T1000 (cell line): ENCODE data around the gene GP2.

Experiments
- DNase-seq: peaks from one replicate; lab custom pipeline; 2025; ENCODE audit warnings: mixed read lengths; lab: John Stamatoyannopoulos, UW

Gene GP2

DNA sequence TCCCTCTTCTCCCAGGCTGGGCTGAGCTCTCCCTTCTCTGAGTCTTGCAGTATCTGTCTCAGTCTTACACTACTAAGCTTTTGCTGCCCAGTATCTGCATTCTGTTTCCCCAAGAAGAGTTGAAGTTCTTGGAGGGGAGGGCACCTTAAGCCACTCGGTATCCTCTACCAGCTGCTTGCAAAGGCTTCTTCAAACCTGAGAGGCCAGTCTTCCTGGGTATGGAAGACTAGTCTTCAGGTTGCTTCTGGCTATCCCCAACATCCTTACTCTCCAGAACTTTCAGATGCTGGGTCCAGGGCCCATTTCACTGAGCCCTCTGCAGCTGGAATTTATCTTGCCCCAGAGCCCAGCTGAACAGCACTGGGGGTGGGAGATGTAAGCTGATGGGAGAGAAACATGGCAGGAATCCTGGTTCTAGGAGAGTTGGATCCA lies 20.1 kb downstream of the GP2 start:
- DNase-seq = no peak

DNA sequence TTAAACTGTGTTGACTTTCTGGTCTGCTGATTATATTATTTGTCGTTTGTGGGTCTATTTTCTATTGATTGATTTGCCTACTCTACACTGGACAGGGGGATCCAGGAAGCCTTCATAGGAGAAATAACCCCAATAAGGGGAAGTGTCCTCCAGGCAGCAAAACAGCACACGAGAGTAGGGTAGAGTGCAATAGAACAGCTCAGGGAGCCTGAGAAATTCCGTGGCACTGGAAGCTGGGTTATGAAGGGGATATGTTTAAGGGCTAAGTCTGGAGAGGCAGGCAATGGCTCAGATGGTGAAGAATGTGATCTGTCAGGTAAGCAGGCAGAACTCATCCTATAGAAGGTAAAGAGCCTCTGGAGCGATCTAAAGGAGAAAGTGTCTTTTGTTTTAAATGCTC lies 20.9 kb downstream of the GP2 start:
- DNase-seq = no peak

DNA sequence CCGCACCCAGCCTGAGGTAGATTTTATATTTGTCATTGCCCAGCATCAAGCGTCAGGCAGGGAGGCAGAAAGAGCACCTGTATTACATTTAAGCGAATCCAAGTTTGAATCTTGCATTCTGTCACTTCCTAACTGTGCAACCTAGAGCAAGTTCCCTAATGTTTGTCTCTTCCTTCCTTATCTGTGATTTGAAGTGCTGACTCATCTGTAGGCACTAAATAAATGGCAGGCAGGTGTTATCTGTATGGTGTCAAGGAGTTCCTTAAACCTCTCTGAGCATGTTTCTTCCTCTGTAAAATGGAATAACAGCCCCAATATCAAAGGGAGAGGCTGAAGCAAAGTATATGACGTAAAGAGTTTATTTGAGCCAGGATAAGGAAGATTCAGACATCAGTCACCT lies 24.3 kb downstream of the GP2 start:
- DNase-seq = no peak

DNA sequence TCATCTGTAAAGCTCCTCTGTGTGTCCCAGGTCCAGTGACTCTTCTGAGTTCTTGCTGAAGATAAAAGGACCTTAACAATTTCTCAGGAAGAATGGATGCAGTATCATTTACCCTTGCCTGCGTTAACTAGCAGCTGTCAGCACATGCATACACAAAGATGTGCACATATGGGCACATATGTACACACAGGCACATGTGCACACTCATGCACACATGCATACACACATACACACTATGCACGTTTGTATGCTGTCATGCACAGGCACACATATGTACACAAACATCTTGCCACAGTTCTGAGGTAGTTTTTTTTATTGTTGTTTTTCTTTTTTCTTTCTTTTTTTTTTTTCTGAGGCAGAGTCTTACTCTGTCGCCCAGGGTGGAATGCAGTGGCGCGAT lies 24.9 kb downstream of the GP2 start:
- DNase-seq = no peak

DNA sequence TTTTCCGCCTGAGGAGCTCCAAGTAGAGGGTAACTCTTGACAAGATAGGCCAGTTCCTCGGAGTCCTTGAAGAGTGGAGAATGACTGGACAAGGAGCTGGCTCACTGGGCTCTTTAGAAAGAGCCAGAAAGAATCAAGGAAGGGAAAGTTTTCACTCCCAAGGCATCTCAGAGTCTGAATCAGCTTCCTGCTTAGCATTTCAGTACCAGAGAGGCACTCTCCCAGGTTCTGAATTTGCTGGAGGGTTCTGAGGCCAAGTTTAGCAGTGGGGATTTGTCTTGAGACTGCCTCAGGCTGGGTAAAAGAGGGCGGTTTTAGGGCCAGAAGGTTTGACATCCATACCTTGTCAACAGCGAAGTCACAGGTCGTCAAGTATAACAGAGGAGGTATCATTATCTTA lies 25.5 kb downstream of the GP2 start:
- no peak for DNase-seq

DNA sequence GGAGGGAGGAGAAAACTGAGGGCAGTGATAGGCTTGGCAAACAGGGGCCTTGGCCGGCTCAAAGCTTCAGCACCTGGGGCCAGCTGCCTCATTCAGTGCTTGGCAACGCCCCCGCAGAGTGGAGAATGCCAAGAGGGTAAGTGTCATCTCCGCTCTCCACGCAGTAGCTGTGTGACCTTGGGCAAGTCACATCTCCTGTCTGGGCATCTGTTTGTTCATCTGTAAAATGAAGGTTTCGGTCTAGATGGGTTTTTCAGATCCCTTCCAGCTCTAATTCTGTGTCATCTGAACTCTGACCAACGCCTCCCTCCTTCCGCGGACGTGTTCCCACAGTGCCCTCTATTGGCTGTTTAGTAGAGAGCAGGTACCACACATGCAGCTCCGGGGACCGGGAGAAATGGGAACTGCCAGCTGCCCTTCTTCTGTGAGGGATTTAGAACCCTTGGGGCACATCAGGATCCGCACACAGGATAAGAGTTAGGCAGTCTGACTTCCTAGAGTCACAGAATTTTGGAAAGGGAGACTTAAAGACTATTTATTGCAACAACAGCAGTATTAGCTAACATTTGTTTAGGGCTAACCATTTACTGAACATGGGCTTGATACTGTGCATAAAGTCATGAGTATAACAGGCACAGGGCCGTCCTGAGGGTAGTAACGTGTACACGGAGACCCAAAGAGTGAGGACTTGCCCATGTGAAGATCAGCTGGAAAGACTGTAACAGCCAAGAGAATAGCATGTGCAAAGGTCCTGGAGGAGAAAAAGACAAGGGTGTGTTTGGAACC lies 26.8 kb downstream of the GP2 start:
- DNase-seq = no peak

DNA sequence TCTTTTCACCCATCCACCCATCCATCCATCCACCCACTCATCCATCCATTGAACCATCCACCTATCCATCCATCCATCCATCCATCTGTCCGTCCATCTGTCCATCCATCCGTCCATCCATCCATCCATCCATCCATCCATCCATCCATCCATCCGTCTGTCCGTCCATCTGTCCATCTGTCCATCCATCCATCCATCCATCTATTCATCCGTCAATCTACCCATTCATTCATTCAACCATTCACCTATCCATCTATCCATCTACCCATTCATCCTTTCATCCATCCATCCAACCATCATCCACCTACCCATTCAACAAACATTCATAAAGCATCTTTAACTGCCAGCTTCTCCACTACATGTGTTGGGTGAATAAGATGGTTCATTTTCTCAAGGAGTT lies 28.9 kb downstream of the GP2 start:
- DNase-seq = no peak

DNA sequence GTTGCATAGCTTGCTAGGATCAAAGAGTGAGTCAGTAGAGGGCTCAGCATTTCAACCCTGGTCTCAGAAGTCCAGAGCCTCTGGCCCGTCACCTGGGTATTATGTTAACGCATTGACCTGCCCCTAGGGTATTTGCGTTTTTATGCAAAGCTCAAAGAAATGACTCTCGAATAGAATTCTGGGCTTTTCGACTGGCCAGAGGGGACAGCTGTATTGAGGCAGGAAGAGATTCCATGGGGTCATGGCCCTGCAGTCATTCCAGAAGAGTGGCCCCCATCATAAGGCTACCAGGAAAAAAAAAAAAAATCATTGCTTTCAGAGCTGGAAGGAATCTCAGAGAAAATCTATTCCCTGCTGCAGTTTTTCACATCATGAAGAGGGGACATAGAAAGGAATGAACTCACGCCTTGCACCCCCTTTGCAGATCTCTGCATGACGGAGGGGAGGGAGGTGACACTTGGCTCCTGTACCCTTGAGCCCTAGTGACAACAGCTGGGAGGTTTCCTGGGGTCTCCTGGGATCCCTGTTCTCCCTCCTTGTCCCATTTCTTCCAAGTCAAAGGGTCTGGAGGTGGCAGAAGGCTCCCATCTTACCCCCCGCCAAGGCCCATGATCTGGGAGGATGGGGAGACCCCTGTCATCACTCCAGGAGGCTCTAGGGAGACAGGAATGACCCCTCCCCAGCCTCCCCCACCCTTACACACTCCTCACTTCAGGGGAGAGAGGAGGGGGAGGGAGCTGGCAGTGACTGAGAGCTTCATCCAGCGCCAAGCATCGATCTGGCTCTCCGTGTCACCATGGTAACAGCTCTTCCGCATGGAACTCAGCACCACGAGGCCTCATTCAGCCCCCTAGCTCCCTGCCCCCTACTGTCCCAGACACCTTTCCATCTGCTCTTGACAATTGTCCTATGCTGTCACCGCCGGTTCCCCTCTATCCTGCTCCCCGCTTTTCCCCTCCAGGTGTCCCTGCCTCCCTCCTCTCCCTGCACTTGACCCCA lies 35.8 kb downstream of the GP2 start:
- no peak for DNase-seq

DNA sequence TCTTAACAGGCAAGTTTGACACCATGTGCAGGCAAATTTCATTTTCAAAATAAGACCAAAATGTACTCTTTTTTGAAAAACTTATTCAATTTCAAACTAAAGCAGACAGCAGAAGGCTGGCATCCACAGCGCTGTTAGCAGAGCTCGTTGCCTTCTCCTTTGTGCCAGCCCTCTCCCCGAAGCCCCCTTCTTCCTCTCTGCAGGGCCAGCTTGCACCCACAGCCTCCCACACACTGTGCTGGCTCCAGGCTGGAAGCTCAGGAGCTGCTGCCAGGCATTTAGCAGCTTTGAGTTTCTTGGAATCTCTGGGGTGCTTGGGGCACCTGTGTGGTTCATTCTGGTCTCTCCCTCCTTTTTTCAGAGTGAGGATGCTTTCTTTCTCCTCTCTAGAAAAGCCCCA lies 37.7 kb downstream of the GP2 start:
- DNase-seq = no peak

DNA sequence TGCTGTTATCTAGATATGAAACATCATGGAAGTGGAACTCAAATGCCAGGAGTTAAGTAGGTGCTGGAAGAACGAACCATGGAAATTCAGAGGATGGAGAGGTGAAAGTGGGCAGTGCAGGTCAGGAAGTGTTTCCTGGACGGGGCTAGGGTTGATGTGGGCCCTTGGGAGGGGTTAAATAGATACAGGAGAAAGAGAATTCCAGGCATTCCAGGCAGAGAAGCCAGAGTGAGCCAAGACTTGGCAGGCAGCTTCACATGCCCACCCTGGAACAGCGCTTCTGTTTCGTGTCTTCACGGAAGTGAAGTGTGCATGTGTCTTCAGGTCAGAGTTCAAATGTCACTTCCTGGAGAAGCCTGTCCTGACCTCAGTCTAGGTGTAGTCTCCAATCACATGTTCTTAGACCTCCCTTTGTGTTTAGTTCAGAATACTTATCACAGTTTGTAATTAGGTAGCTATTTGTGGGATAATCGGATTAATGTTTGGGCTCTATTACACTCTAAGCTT lies 41.3 kb downstream of the GP2 start:
- no peak for DNase-seq

DNA sequence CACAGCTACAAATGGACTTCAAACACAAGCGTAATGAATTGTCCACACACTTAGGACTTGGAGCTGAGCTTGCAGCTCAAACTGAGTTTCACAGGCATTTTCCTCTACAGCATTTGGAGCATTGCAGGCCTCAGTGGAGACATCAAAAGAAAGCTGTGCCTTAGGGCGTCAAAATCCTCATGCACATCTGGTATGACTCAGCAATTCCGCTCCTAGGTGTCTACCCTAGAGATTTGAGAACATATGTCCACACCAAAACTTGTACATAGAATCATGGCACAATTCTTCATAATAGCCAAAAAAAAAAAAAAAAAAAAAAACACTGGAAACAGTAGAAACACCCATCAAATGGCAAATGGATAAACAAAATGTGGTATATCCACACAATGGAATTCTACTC lies 47.1 kb downstream of the GP2 start:
- DNase-seq = no peak

DNA sequence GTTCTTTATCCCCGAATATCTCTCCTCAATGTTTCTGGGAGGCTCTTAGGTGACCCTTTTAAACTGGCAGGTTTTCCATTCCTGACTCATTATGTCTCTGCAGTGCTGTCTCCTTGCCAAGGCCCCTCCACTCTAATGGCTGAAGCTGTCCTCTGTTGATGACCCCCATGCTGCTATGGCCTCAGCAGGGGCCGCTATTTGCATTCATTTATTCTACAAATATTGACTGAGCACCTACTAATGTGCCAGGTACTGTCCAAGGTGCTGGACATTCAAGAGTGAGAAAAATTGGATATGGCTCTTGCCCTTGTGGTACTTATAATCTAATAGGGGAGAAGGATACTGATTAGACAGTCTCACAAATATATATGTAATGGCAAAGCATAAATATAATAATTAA lies 55.4 kb downstream of the GP2 start:
- DNase-seq = no peak

DNA sequence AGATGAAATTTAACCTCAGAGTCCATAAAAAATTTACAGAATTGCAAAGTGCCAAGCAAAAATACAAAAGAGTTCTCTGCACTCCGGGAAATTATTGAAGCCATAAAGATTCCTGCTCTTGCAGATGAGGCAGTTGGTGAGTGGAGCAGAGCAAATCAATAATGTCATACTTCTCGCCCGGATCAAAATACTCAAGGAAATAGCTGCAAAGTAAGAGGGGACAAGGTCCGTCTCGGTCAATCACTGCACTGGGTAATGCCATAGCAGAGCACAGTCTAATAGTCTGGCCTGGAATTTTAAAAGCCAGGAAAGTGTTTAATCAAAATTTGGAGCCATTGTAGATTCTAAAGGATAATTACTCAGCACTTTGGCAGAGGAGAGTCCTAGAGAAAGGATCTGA lies 58.9 kb downstream of the GP2 start:
- DNase-seq = no peak

DNA sequence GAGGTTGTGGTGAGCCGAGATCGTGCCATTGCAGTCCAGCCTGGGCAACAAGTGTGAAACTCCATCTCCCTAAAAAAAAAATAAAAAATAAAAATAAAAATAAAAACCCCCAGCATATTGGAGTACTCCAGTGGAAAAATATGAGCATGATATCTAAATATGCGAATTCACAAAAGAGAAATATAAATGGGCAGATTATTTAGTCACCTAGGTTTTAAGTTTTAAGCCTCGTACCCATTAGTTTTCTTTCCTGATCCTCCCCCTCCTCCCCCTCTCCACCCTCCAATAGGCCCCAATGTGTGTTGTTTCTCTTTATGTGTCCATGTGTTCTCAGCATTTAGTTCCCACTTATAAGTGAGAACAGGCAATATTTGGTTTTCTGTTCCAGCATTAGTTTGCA lies 62.3 kb downstream of the GP2 start:
- DNase-seq = no peak

DNA sequence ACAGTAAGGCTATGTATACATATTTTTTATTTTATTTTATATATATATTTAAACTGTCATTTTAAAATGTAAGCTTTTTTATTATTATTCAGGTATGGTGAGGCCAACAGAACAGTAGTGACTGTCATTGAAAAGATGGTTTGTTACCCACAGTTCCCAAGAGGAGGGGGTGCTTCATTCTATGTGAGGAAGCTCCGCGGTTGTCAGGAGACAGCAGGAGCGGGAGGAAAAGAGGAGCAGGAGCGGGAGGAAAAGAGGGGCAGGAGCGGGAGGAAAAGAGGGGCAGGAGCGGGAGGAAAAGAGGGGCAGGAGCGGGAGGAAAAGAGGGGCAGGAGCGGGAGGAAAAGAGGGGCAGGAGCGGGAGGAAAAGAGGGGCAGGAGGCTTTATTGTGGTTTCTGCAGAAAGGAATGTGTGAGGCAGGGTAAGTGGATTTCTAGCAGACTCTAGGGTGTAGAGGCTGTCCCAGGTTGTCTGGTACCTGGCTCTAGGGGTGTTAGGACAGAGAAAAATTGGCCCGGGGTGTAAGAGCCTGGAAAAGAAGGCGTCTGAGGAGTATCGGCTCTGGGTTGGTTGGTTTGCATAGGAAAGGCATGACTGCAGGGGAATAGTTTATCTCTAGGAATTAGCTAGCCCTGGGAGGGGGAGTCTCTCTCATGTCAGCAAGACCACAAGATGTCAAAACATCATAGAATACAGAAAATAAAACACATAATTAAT lies 64.0 kb downstream of the GP2 start:
- no peak for DNase-seq

DNA sequence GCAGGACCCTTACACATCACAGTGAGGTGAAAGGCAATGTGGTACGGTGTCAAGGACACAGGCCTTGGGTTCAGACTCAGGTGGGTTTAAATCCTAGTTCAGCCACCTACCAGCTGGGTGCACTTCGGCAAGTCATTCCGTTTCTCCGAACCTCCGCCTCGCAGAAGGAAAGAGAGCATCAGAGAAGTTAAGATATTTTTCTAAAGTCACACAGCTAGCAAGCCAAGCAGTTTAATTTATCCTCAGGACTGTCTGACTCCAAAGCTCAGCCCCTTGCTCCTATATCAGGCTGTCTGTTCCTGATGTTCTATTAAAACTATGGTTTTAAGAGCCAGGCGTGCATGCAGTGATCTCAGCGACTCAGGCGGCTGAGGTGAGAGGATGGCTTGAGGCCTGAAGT lies 65.1 kb downstream of the GP2 start:
- no peak for DNase-seq

DNA sequence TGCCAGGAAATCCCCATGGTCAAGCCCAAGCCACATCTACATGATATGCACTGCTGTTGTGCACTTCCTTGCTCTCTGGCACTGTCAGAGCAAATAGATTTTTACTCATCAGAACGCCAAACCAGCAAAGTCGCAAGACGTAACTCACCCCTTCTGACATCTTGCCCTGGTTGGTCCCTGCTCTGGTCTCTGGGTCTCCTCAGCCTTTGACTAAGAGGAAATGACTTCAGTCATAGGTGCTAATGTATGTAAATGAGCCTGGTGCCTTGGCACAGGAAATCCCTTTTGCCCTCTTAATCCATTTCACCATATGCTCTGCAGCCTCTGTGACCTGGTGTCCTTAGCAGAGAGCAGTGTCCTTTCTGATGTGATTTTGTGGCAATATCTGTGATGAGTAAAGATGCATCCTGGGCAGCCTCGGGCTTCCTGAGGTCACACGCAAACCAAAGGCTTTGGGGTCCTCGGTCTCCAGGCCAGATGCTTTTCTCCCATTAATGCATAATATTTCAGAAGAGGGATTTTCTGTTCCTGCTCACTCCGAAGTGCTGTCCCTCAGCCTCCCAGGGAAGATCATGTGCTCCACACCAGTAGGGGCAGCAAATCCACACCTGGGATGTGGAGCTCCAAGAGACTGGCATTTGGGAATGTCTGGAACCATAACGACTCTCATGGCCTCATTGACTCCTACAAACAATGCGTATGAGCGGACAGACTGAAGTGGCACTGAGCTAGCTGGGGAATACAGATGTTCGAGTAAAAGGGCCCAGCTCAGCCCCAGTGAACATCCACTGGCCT lies 66.9 kb downstream of the GP2 start:
- DNase-seq = no peak
